Fibroblast of lung (primary cell): ENCODE data around the gene NOS1AP. TPM values are rescaled to one million over a fixed set of nuclear protein-coding genes. Genes with fewer than 3 reads are reported as not detected.

Experiments
- DNase-seq, 2 donors: peaks; one replicate each; pipeline versions ENCODE4 v3.0.0 to v3.0.0-alpha.2; 2010; ENCODE audit warnings: low read depth in 2 of 2
- H2AFZ ChIP-seq: 2 replicates; pipeline ENCODE4 v1.5.1; 2012; ENCODE audit warnings: low read length, control low read depth, inconsistent platforms
- H3K27ac ChIP-seq: 2 replicates; pipeline ENCODE4 v1.5.1; 2011; ENCODE audit warnings: low read length, control low read depth; ENCODE audit not compliant: insufficient read depth
- H3K27me3 ChIP-seq: 2 replicates; pipeline ENCODE4 v1.5.1; 2011; ENCODE audit warnings: mild to moderate bottlenecking, low read length; ENCODE audit not compliant: control insufficient read depth, insufficient read depth
- H3K36me3 ChIP-seq: 2 replicates; pipeline ENCODE4 v1.5.1; 2011; ENCODE audit warnings: low read length; ENCODE audit not compliant: control insufficient read depth, insufficient read depth
- H3K4me1 ChIP-seq: 2 replicates; pipeline ENCODE4 v1.5.1; 2011; ENCODE audit warnings: low read length; ENCODE audit not compliant: control insufficient read depth, insufficient read depth; ENCODE audit errors: extremely low read depth
- H3K4me2 ChIP-seq: 2 replicates; pipeline ENCODE4 v1.5.1; 2011; ENCODE audit warnings: low read length, control low read depth; ENCODE audit not compliant: insufficient read depth; ENCODE audit errors: extremely low read depth
- H3K4me3 ChIP-seq, 4 experiments: fragments of 200-600 bp in 1 of 4; sonication (generic) in 1 of 4; replicated peaks in 1 of 4; 2 replicates each; pipeline ENCODE4 v1.5.1; 2011 to 2016; ENCODE audit warnings: low read length in 4 of 4, low read depth in 3 of 4, mild to moderate bottlenecking in 3 of 4, control low read depth in 2 of 4, inconsistent platforms in 1 of 4, mixed read lengths in 1 of 4; ENCODE audit not compliant: insufficient read depth in 1 of 4; ENCODE audit errors: control extremely low read depth in 1 of 4
- H3K79me2 ChIP-seq: 2 replicates; pipeline ENCODE4 v1.5.1; 2012; ENCODE audit warnings: mild to moderate bottlenecking, low read length, inconsistent platforms; ENCODE audit not compliant: control insufficient read depth, insufficient read depth
- H3K9ac ChIP-seq: 2 replicates; pipeline ENCODE4 v1.5.1; 2011; ENCODE audit warnings: mild to moderate bottlenecking, low read length, control low read depth; ENCODE audit not compliant: insufficient read depth
- H3K9me3 ChIP-seq: 2 replicates; pipeline ENCODE4 v1.5.1; 2012; ENCODE audit warnings: low read depth, low read length; ENCODE audit not compliant: control insufficient read depth, insufficient read depth
- H4K20me1 ChIP-seq: 2 replicates; pipeline ENCODE4 v1.5.1; 2011; ENCODE audit warnings: low read length; ENCODE audit not compliant: control insufficient read depth, insufficient read depth; ENCODE audit errors: extremely low read depth
- CTCF ChIP-seq, 2 donors: IDR thresholded peaks in 1 of 2; conservative IDR thresholded peaks in 1 of 2; 1 replicate in 1 of 2; 2 replicates in 1 of 2; pipeline ENCODE4 v1.5.1; 2011 to 2012; ENCODE audit warnings: low read length in 2 of 2, control low read depth in 1 of 2, inconsistent platforms in 1 of 2, low read depth in 1 of 2, mild to moderate bottlenecking in 1 of 2
- EZH2 ChIP-seq: IDR thresholded peaks from 2 replicates; pipeline ENCODE4 v1.5.1; 2012; ENCODE audit warnings: low read length, control low read depth, mild to moderate bottlenecking; ENCODE audit errors: missing control alignments
- polyA plus RNA-seq, 2 donors: library from polyadenylated mRNA; depleted of rRNA in 1 of 2; stranded (reverse) in 1 of 2; unstranded in 1 of 2; fragments of >200 nt; gene quantifications; 2 replicates each; pipeline ENCODE4 v1.2.1, GENCODE V29; 2011 to 2012; ENCODE audit warnings: missing spikeins in 1 of 2
- total RNA-seq: library from RNA; depleted of rRNA; stranded (reverse); fragments of >200 nt; gene quantifications from 2 replicates; pipeline ENCODE4 v1.2.1, GENCODE V29; 2014

NOS1AP gene
- total and polyA plus RNA-seq, 2 donors (not counting 1 experiment from before 2014, with no cell fraction given), result 0.14 to 0.17 TPM

GRCh38 chr1:162252214-162252613 lies 182.7 kb downstream of the NOS1AP start:
- Histone ChIP-seq H3K4me2 (no peak overlapping the region), H3K4me1 (no peaks in the 10 kb centered on the region), H3K27ac (no peak overlapping the region), H3K79me2 (no peaks in the 10 kb centered on the region), H3K27me3 (peaks cover 4% of the 10 kb centered on the region), H2AFZ (no peak overlapping the region), H4K20me1 (no peaks in the 10 kb centered on the region), H3K4me3 (no peak overlapping the region), H3K36me3 (no peaks in the 10 kb centered on the region), H3K9me3 (no peaks in the 10 kb centered on the region), H3K9ac (no peak overlapping the region)
- no peak for DNase-seq
- TF ChIP-seq EZH2, result no peak
- no peak for TF ChIP-seq CTCF (conservative IDR thresholded peaks at IDR 0.05 in 1 of 2, IDR thresholded peaks at IDR 0.05 in 1 of 2; ENCODE audit: low read depth in 1 of 2, low read length in 2 of 2)

GRCh38 chr1:162253790-162254189 lies 184.3 kb downstream of the NOS1AP start:
- Histone ChIP-seq H3K27ac (no peak overlapping the region), H3K4me2 (no peak overlapping the region), H3K79me2 (no peaks in the 10 kb centered on the region), H3K27me3 (peaks cover 4% of the 10 kb centered on the region), H3K9me3 (no peaks in the 10 kb centered on the region), H3K36me3 (no peaks in the 10 kb centered on the region), H2AFZ (no peak overlapping the region), H3K4me1 (no peaks in the 10 kb centered on the region), H3K4me3 (no peak overlapping the region), H4K20me1 (no peaks in the 10 kb centered on the region), H3K9ac (no peak overlapping the region)
- DNase-seq, result no peak
- TF ChIP-seq CTCF (conservative IDR thresholded peaks at IDR 0.05 in 1 of 2, IDR thresholded peaks at IDR 0.05 in 1 of 2; ENCODE audit: low read depth in 1 of 2, low read length in 2 of 2) (no peak), EZH2 (no peak)

GRCh38 chr1:162256287-162256686 lies 186.8 kb downstream of the NOS1AP start:
- TF ChIP-seq EZH2 (no peak), CTCF (conservative IDR thresholded peaks at IDR 0.05 in 1 of 2, IDR thresholded peaks at IDR 0.05 in 1 of 2; ENCODE audit: low read depth in 1 of 2, low read length in 2 of 2) (no peak)
- no peak for DNase-seq
- Histone ChIP-seq H3K79me2 (no peaks in the 10 kb centered on the region), H3K4me2 (no peak overlapping the region), H2AFZ (no peak overlapping the region), H3K36me3 (no peaks in the 10 kb centered on the region), H3K4me3 (no peak overlapping the region), H3K27me3 (peaks cover 4% of the 10 kb centered on the region), H3K9me3 (no peaks in the 10 kb centered on the region), H3K9ac (no peak overlapping the region), H3K4me1 (no peaks in the 10 kb centered on the region), H4K20me1 (no peaks in the 10 kb centered on the region), H3K27ac (no peak overlapping the region)
